ENCODE results near the gene CLIP2.
"Not testable (repeated sequence)": the region's sequence is repeated elsewhere in the genome, so short reads cannot be mapped to it uniquely, and the experiment has no call there.

CLIP2 gene

DNA sequence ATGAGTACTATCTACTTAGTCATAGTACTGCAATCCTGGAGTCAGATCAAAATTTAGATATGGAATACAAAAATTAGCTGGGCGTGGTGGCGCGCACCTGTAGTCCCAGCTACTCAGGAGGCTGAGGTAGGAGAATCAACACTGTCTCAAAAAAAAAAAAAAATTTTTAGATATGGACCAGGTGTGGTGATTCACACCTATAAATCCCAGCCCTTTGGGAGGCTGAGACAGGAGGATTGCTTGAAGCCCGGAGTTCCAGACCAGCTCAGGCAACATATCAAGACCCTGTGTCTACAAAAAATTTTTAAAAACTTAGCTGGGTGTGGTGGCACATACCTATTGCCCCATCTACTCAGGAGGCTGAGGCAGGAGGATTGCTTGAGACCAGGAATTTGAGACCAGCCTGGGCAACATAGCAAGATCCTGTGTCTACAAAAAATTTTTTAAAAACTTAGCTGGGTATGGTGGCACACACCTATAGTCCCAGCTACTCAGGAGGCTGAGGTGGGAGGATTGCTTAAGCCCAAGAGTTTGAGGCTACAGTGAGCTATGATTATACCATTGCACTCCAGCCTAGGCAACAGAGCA is 63.4 kb downstream of the CLIP2 start:
- not testable (repeated sequence) for H3K18ac ChIP-seq (ENCODE audit: low read length); H3K14ac ChIP-seq (ENCODE audit: low read length); H3K79me1 ChIP-seq (ENCODE audit: low read depth, low read length); H3K23ac ChIP-seq (ENCODE audit: low read depth, low read length, poor library complexity); H3K27ac ChIP-seq (replicated peaks; ENCODE audit: low read length); H3K4ac ChIP-seq (ENCODE audit: low read length); H4K8ac ChIP-seq (ENCODE audit: low read depth, low read length); H3K4me3 ChIP-seq (ENCODE audit: low read length in 2 of 2); H3K9ac ChIP-seq (ENCODE audit: low read depth, low read length, poor library complexity); H2BK5ac ChIP-seq (ENCODE audit: low read length); H4K91ac ChIP-seq (ENCODE audit: low read depth, low read length, poor library complexity); DNase-seq (ENCODE audit: low spot score); H3K4me1 ChIP-seq (ENCODE audit: control insufficient read depth in 2 of 2, insufficient read depth in 1 of 2, low read depth in 1 of 2, low read length in 2 of 2); H3K4me2 ChIP-seq (ENCODE audit: insufficient read depth, low read length, poor library complexity, severe bottlenecking); H2AK5ac ChIP-seq (ENCODE audit: low read depth, low read length); H3K9me3 ChIP-seq (replicated peaks in 1 of 2; ENCODE audit: control insufficient read depth in 2 of 2, insufficient read depth in 1 of 2, low read depth in 1 of 2, low read length in 2 of 2); H2BK15ac ChIP-seq (ENCODE audit: low read length); H3K27me3 ChIP-seq (ENCODE audit: control insufficient read depth in 3 of 3, insufficient read depth in 3 of 3, low read depth in 1 of 3, low read length in 3 of 3); H2BK120ac ChIP-seq (ENCODE audit: low read depth, low read length); H2AFZ ChIP-seq (ENCODE audit: low read length); H2BK12ac ChIP-seq (ENCODE audit: low read length)
- WGBS, 2 donors (ENCODE audit: extremely low coverage in 2 of 2, insufficient read length in 2 of 2, insufficient replicate concordance in 1 of 2), result no CpG with 5 or more reads among the region's 4 CpGs
- H3K36me3 ChIP-seq (replicated peaks in 1 of 2; ENCODE audit: control insufficient read depth in 2 of 2, insufficient read depth in 2 of 2, low read length in 2 of 2), result peaks cover 12 to 59% of the 10 kb centered on the region in 2 donors

DNA sequence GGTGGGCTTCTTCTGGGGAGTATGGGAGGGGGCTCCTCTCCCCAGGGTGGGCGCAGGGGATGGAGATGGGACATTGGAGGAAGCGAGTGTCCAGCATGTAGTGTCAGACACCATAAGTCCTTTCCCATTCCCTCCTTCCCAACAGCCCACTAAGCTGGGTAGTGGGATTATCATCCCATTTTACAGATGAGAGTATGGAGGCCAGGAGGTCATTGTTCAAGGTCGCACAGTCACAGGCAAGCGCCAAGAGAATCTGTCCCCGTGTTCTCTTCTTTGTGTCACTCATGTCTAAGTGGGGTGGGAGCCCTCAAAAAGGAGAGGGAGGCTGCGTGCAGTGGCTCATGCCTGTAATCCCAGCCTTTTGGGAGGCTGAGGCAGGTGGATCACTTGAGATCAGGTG is 64.8 kb downstream of the CLIP2 start:
- Histone ChIP-seq H3K27me3 (ENCODE audit: control insufficient read depth in 3 of 3, insufficient read depth in 3 of 3, low read depth in 1 of 3, low read length in 3 of 3) (no peaks in the 10 kb centered on the region), H2BK12ac (ENCODE audit: low read length) (no peak overlapping the region), H3K4me2 (ENCODE audit: insufficient read depth, low read length, poor library complexity, severe bottlenecking) (no peak overlapping the region), H3K4ac (ENCODE audit: low read length) (no peak overlapping the region), H3K23ac (ENCODE audit: low read depth, low read length, poor library complexity) (peak overlapping the region; percentile 43), H2AK5ac (ENCODE audit: low read depth, low read length) (no peak overlapping the region), H3K79me1 (ENCODE audit: low read depth, low read length) (peaks cover 7% of the 10 kb centered on the region), H4K91ac (ENCODE audit: low read depth, low read length, poor library complexity) (no peak overlapping the region), H3K9ac (ENCODE audit: low read depth, low read length, poor library complexity) (no peak overlapping the region), H3K9me3 (replicated peaks in 1 of 2; ENCODE audit: control insufficient read depth in 2 of 2, insufficient read depth in 1 of 2, low read depth in 1 of 2, low read length in 2 of 2) (peaks cover 0 to 2% of the 10 kb centered on the region in 2 donors), H2BK15ac (ENCODE audit: low read length) (no peak overlapping the region), H3K27ac (replicated peaks; ENCODE audit: low read length) (no peak overlapping the region), H3K36me3 (replicated peaks in 1 of 2; ENCODE audit: control insufficient read depth in 2 of 2, insufficient read depth in 2 of 2, low read length in 2 of 2) (peaks cover 12 to 64% of the 10 kb centered on the region in 2 donors), H2BK120ac (ENCODE audit: low read depth, low read length) (no peak overlapping the region), H3K14ac (ENCODE audit: low read length) (no peak overlapping the region), H3K18ac (ENCODE audit: low read length) (no peak overlapping the region), H4K8ac (ENCODE audit: low read depth, low read length) (no peak overlapping the region), H2BK5ac (ENCODE audit: low read length) (no peak overlapping the region), H3K4me3 (ENCODE audit: low read length in 2 of 2) (no peak overlapping the region), H2AFZ (ENCODE audit: low read length) (no peak overlapping the region), H3K4me1 (ENCODE audit: control insufficient read depth in 2 of 2, insufficient read depth in 1 of 2, low read depth in 1 of 2, low read length in 2 of 2) (no peaks in the 10 kb centered on the region)
- no peak for DNase-seq (ENCODE audit: low spot score)
- no CpG with 5 or more reads among the region's 6 CpGs for WGBS, 2 donors (ENCODE audit: extremely low coverage in 2 of 2, insufficient read length in 2 of 2, insufficient replicate concordance in 1 of 2)

GRCh38 chr7:74355091-74355490 is 65.9 kb downstream of the CLIP2 start:
- Histone ChIP-seq H3K23ac (ENCODE audit: low read depth, low read length, poor library complexity) (no peak overlapping the region), H3K9me3 (replicated peaks in 1 of 2; ENCODE audit: control insufficient read depth in 2 of 2, insufficient read depth in 1 of 2, low read depth in 1 of 2, low read length in 2 of 2) (peaks cover 0 to 2% of the 10 kb centered on the region in 2 donors), H3K4me3 (ENCODE audit: low read length in 2 of 2) (no peak overlapping the region), H4K8ac (ENCODE audit: low read depth, low read length) (no peak overlapping the region), H2AFZ (ENCODE audit: low read length) (no peak overlapping the region), H3K4me1 (ENCODE audit: control insufficient read depth in 2 of 2, insufficient read depth in 1 of 2, low read depth in 1 of 2, low read length in 2 of 2) (no peaks in the 10 kb centered on the region), H3K4me2 (ENCODE audit: insufficient read depth, low read length, poor library complexity, severe bottlenecking) (no peak overlapping the region), H2AK5ac (ENCODE audit: low read depth, low read length) (no peak overlapping the region), H2BK12ac (ENCODE audit: low read length) (no peak overlapping the region), H3K14ac (ENCODE audit: low read length) (no peak overlapping the region), H3K9ac (ENCODE audit: low read depth, low read length, poor library complexity) (no peak overlapping the region), H3K27ac (replicated peaks; ENCODE audit: low read length) (no peak overlapping the region), H3K4ac (ENCODE audit: low read length) (no peak overlapping the region), H3K36me3 (replicated peaks in 1 of 2; ENCODE audit: control insufficient read depth in 2 of 2, insufficient read depth in 2 of 2, low read length in 2 of 2) (peaks cover 17 to 71% of the 10 kb centered on the region in 2 donors), H3K27me3 (ENCODE audit: control insufficient read depth in 3 of 3, insufficient read depth in 3 of 3, low read depth in 1 of 3, low read length in 3 of 3) (no peaks in the 10 kb centered on the region), H2BK120ac (ENCODE audit: low read depth, low read length) (no peak overlapping the region), H3K18ac (ENCODE audit: low read length) (no peak overlapping the region), H4K91ac (ENCODE audit: low read depth, low read length, poor library complexity) (no peak overlapping the region), H3K79me1 (ENCODE audit: low read depth, low read length) (peaks cover 11% of the 10 kb centered on the region), H2BK15ac (ENCODE audit: low read length) (no peak overlapping the region), H2BK5ac (ENCODE audit: low read length) (no peak overlapping the region)
- DNase-seq (ENCODE audit: low spot score), result no peak
- WGBS, 2 donors (ENCODE audit: extremely low coverage in 2 of 2, insufficient read length in 2 of 2, insufficient replicate concordance in 1 of 2), result no CpG with 5 or more reads among the region's 4 CpGs

DNA sequence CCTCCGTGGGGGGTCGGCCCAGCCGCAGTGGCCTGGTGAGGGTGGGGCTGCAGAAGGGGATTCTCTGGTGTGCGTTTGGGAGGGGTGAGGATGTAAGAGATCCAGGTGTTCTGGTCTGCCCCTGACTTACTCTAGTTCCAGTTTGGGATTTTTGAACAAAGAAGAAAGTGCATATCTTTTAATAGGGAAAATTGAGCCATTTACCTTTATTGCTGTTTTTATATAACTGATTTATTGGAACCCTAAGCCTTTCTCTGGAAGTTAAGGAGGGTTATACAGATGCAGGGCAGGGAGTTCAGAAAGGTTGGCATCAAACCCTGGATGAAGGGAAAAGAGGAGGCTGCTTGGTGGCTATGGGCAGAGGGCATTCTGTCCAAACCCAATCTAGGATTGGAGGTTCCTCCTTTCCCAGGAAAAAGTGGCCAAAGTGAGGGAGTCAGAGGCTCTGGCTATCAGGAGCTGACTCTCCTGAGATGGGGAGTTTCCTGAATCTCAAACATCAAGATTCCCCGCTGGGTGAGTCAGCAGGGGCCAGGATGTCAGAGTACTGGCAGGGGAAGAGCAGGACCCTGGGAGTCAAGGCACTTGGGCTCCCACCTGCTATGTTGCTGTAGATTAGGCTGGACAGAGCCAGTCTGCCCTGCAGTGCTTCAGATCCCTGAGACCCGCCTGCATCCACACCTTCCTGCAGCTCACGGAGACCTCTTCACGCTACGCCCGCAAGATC is 67.5 kb downstream of the CLIP2 start:
- no peak overlapping the region for H2BK5ac ChIP-seq (ENCODE audit: low read length)

More for the DNA sequence above, 67.5 kb downstream of the CLIP2 start:
- Histone ChIP-seq H3K18ac (ENCODE audit: low read length) (no peak overlapping the region), H3K4me1 (ENCODE audit: control insufficient read depth in 2 of 2, insufficient read depth in 1 of 2, low read depth in 1 of 2, low read length in 2 of 2) (no peaks in the 10 kb centered on the region), H3K9me3 (replicated peaks in 1 of 2; ENCODE audit: control insufficient read depth in 2 of 2, insufficient read depth in 1 of 2, low read depth in 1 of 2, low read length in 2 of 2) (peaks cover 0 to 2% of the 10 kb centered on the region in 2 donors), H3K27me3 (ENCODE audit: control insufficient read depth in 3 of 3, insufficient read depth in 3 of 3, low read depth in 1 of 3, low read length in 3 of 3) (no peaks in the 10 kb centered on the region), H3K14ac (ENCODE audit: low read length) (no peak overlapping the region), H2AK5ac (ENCODE audit: low read depth, low read length) (peak overlapping the region; percentile 56), H2BK120ac (ENCODE audit: low read depth, low read length) (no peak overlapping the region), H2BK15ac (ENCODE audit: low read length) (no peak overlapping the region), H3K9ac (ENCODE audit: low read depth, low read length, poor library complexity) (peak overlapping the region; percentile 30), H4K91ac (ENCODE audit: low read depth, low read length, poor library complexity) (no peak overlapping the region), H3K36me3 (replicated peaks in 1 of 2; ENCODE audit: control insufficient read depth in 2 of 2, insufficient read depth in 2 of 2, low read length in 2 of 2) (peaks cover 22 to 76% of the 10 kb centered on the region in 2 donors), H3K27ac (replicated peaks; ENCODE audit: low read length) (no peak overlapping the region), H3K79me1 (ENCODE audit: low read depth, low read length) (peaks cover 11% of the 10 kb centered on the region), H2BK12ac (ENCODE audit: low read length) (no peak overlapping the region), H4K8ac (ENCODE audit: low read depth, low read length) (no peak overlapping the region), H3K4me3 (ENCODE audit: low read length in 2 of 2) (peak overlapping the region in 1 of 2 donors; percentile 35), H2AFZ (ENCODE audit: low read length) (no peak overlapping the region), H3K23ac (ENCODE audit: low read depth, low read length, poor library complexity) (peak overlapping the region; percentile 68), H3K4ac (ENCODE audit: low read length) (no peak overlapping the region), H3K4me2 (ENCODE audit: insufficient read depth, low read length, poor library complexity, severe bottlenecking) (no peak overlapping the region)
- no CpG with 5 or more reads among the region's 10 CpGs for WGBS, 2 donors (ENCODE audit: extremely low coverage in 2 of 2, insufficient read length in 2 of 2, insufficient replicate concordance in 1 of 2)
- no peak for DNase-seq (ENCODE audit: low spot score)

Measured in neuronal stem cell (in vitro differentiated cells).